ENCODE measurements around the gene YAP1.

Gene YAP1

DNA sequence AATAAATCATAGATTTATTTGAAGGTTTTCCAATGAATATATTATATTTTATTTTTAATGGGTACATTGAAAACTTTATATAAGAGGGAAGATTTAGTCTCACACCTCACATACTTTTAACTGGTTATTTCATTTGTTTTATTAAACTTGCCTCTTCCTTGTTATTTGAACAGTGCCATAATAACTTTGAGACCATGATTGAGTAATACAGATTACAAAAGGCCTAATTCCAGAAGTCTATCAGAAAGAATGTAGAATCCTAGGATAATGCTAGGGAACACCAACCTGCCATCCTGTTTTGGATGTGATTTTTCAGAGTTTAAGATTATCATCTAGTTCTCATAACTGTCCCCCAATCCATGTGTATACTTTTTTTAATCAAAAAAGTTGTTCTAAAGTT lies 104.4 kb downstream of the YAP1 start:
- TF ChIP-seq TAF1 (IDR thresholded peaks at IDR 0.05; ENCODE audit: borderline replicate concordance, insufficient read depth, low read length): no peak
- no peak for TF ChIP-seq REST (IDR thresholded peaks at IDR 0.05; ENCODE audit: insufficient read depth in 1 of 2, low read depth in 2 of 2, low read length in 2 of 2)
- TF ChIP-seq FOXP2 (optimal IDR thresholded peaks at IDR 0.05; ENCODE audit: borderline replicate concordance, extremely low read depth, extremely low read length, insufficient read depth): no peak
- TF ChIP-seq SIN3A (IDR thresholded peaks at IDR 0.05; ENCODE audit: borderline replicate concordance, insufficient read depth, low read length): no peak
- TF ChIP-seq POLR2AphosphoS5 (IDR thresholded peaks at IDR 0.05; ENCODE audit: low read depth, low read length): no peak

DNA sequence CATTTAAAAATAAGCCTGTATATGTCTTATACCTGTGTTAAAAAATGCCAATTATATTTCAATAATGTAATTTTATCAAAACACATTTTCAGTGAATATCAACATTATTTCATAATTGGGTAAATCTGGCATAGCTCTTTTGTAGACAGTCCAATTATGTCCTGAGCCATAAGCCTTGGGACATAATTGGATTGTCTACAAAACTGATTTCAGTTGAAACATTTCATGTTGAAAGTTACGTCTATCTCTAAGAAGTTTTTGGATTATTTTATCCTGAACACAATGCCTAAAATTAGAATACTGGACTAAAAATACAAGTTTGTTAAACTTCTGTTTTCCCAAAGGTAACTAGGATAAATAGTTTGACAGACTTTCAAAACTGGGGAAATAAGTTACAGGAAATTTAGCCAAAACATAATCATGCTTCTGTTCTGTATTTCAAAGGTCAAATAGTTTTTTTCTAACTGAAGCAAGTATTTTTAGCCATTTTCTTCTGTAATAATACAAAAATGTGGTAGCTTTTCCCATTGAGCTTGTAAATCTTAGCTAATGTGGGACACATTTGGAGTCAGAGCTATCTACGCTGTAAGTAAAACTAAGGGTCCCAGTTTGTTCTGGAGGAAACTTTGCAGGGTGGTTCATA lies 106.3 kb downstream of the YAP1 start:
- TF ChIP-seq TAF1 (IDR thresholded peaks at IDR 0.05; ENCODE audit: borderline replicate concordance, insufficient read depth, low read length) (no peak), FOXP2 (optimal IDR thresholded peaks at IDR 0.05; ENCODE audit: borderline replicate concordance, extremely low read depth, extremely low read length, insufficient read depth) (no peak), POLR2AphosphoS5 (IDR thresholded peaks at IDR 0.05; ENCODE audit: low read depth, low read length) (no peak), REST (IDR thresholded peaks at IDR 0.05; ENCODE audit: insufficient read depth in 1 of 2, low read depth in 2 of 2, low read length in 2 of 2) (no peak), SIN3A (IDR thresholded peaks at IDR 0.05; ENCODE audit: borderline replicate concordance, insufficient read depth, low read length) (no peak)

DNA sequence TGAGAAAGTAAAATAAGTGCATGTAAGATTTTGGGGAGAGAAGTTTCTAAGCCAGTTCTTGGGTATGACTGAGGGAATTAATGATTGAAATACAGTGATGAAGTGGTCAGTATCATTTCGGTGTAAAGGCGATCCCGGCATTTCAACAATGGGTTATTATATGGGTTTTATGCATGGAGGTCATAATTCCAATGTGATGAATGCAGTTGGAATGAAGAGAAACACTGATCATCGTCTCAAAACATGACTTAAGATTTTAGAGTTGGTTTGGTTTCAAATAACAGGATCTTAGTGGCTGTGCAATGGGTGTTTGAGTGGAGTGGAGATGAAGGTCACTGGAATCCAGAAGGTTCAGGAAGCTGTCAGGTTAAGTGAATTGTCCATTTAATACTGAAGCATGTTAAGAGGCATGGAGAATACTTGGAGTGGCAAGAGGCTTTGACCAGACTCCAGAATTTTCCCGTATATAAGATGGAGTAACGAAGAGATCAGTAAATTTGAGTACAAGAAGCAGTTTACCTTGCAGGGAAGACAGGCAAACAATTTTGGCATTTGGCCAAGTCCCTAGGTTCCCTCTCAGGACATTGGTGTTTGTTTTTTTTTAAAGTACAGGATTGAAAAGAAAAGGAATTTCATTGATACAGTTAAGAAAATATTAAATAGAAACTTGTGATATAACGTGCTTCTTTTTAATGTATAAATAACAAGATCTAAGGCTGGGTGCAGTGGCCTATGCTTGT lies 110.7 kb downstream of the YAP1 start:
- TF ChIP-seq SIN3A (IDR thresholded peaks at IDR 0.05; ENCODE audit: borderline replicate concordance, insufficient read depth, low read length) (no peak), TAF1 (IDR thresholded peaks at IDR 0.05; ENCODE audit: borderline replicate concordance, insufficient read depth, low read length) (no peak), FOXP2 (optimal IDR thresholded peaks at IDR 0.05; ENCODE audit: borderline replicate concordance, extremely low read depth, extremely low read length, insufficient read depth) (no peak), POLR2AphosphoS5 (IDR thresholded peaks at IDR 0.05; ENCODE audit: low read depth, low read length) (no peak), REST (IDR thresholded peaks at IDR 0.05; ENCODE audit: insufficient read depth in 1 of 2, low read depth in 2 of 2, low read length in 2 of 2) (no peak)

DNA sequence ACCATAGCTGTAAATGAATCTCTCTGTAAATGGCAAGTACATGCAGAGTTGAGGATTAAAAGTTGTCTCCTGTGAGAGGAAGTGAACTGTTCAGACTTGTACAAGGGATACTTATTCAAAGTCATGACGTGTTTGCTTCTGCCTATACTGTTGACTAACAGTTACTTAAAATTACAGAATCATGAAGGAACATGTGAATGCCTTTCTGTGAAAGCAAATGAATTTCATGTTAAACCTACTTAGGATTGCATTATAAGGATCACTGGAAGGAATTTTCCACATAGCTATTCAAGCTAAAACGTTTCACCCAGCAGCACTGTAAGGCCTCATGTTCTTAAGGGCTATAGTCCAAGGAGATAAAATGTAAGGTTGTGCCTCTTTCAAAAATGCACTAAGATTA lies 113.6 kb downstream of the YAP1 start:
- TF ChIP-seq REST (IDR thresholded peaks at IDR 0.05; ENCODE audit: insufficient read depth in 1 of 2, low read depth in 2 of 2, low read length in 2 of 2): no peak
- TF ChIP-seq POLR2AphosphoS5 (IDR thresholded peaks at IDR 0.05; ENCODE audit: low read depth, low read length): no peak
- TF ChIP-seq SIN3A (IDR thresholded peaks at IDR 0.05; ENCODE audit: borderline replicate concordance, insufficient read depth, low read length): no peak
- no peak for TF ChIP-seq FOXP2 (optimal IDR thresholded peaks at IDR 0.05; ENCODE audit: borderline replicate concordance, extremely low read depth, extremely low read length, insufficient read depth)
- no peak for TF ChIP-seq TAF1 (IDR thresholded peaks at IDR 0.05; ENCODE audit: borderline replicate concordance, insufficient read depth, low read length)
